ENCODE measurements around the gene LILRA5. TPM values are rescaled to one million over a fixed set of nuclear protein-coding genes. Genes with fewer than 3 reads are reported as not detected.
"Not testable (repeated sequence)": the region's sequence is repeated elsewhere in the genome, so short reads cannot be mapped to it uniquely, and the experiment has no call there.

LILRA5 gene
- total RNA-seq, 4 donors from 2014 or later, result 0.45 to 0.81 TPM; not detected in 2

GRCh38 chr19:54282686-54283470, 30.1 kb downstream of the LILRA5 start:
- intact Hi-C loops (cut with DNase I), result loop anchor here (5.0 kb wide), 1 partner anchor 304 kb away; no protein-coding TSS in a partner anchor
- no peak for TF ChIP-seq CTCF (IDR thresholded peaks at IDR 0.05)
- TF ChIP-seq POLR2A (IDR thresholded peaks at IDR 0.05), result no peak
- 53 to 60% methylated on average over 7 to 9 of the region's 9 CpGs for WGBS, 2 donors
- no peaks in the 10 kb centered on the region for H3K27me3 ChIP-seq
- H3K4me1 ChIP-seq, result no peaks in the 10 kb centered on the region
- no peak for DNase-seq
- no peaks in the 10 kb centered on the region for H3K9me3 ChIP-seq
- H3K4me3 ChIP-seq (replicated peaks in 1 of 3), result no peak overlapping the region
- no peak overlapping the region for H3K27ac ChIP-seq
- no peaks in the 10 kb centered on the region for H3K36me3 ChIP-seq

- not testable (repeated sequence) for DNase-seq
Observed at GRCh38 chr19:54281729-54282075, 31.3 kb downstream of the LILRA5 start.

GRCh38 chr19:54281007-54281728, 31.8 kb downstream of the LILRA5 start, which contains the start of gene LILRB2:
TSS of gene LILRB2 (minus strand) at chr19:54281110. CDS start at chr19:54280496, 614 bp downstream.
- H3K36me3 ChIP-seq, result no peaks in the 10 kb centered on the region
- no peak for DNase-seq
- TF ChIP-seq CTCF (IDR thresholded peaks at IDR 0.05) (no peak), POLR2A (IDR thresholded peaks at IDR 0.05) (no peak)
- H3K4me1 ChIP-seq, result no peaks in the 10 kb centered on the region
- intact Hi-C loops (cut with DNase I), result loop anchor here (5.0 kb wide), 1 partner anchor 306 kb away; no protein-coding TSS in a partner anchor
- WGBS, 2 donors, result 69 to 78% methylated on average over 12 of the region's 12 CpGs
- no peaks in the 10 kb centered on the region for H3K27me3 ChIP-seq
- no peak within 1 kb of the TSS for H3K4me3 ChIP-seq (replicated peaks in 1 of 3)
- H3K9me3 ChIP-seq, result no peaks in the 10 kb centered on the region
- no peak within 1 kb of the TSS for H3K27ac ChIP-seq

More at GRCh38 chr19:54281729-54282075, 31.3 kb downstream of the LILRA5 start:
- not testable (repeated sequence) for H3K4me1 ChIP-seq; H3K9me3 ChIP-seq; H3K36me3 ChIP-seq; H3K27ac ChIP-seq; H3K4me3 ChIP-seq (replicated peaks in 1 of 3); H3K27me3 ChIP-seq
- 72 to 88% methylated on average over 4 to 5 of the region's 5 CpGs for WGBS, 2 donors
- intact Hi-C loops (cut with DNase I), result loop anchor here (5.0 kb wide), 1 partner anchor 306 kb away; no protein-coding TSS in a partner anchor

GRCh38 chr19:54280441-54280840, 32.5 kb downstream of the LILRA5 start:
- H3K36me3 ChIP-seq; H3K27me3 ChIP-seq; H3K27ac ChIP-seq; DNase-seq; H3K9me3 ChIP-seq; H3K4me1 ChIP-seq; H3K4me3 ChIP-seq (replicated peaks in 1 of 3): not testable (repeated sequence)
- intact Hi-C loops (cut with DNase I), result loop anchor here (5.0 kb wide), 1 partner anchor 307 kb away; no protein-coding TSS in a partner anchor
- 58 to 72% methylated on average over 10 of the region's 10 CpGs for WGBS, 2 donors

GRCh38 chr19:54280025-54280424, 32.9 kb downstream of the LILRA5 start:
- H3K27me3 ChIP-seq; DNase-seq; H3K4me3 ChIP-seq (replicated peaks in 1 of 3); H3K27ac ChIP-seq; H3K4me1 ChIP-seq; H3K36me3 ChIP-seq; H3K9me3 ChIP-seq: not testable (repeated sequence)
- intact Hi-C loops (cut with DNase I), result loop anchor here (5.0 kb wide), 1 partner anchor 307 kb away; no protein-coding TSS in a partner anchor
- 33 to 67% methylated on average over 4 of the region's 4 CpGs for WGBS, 2 donors

GRCh38 chr19:54279406-54279962, 33.5 kb downstream of the LILRA5 start:
- DNase-seq, result no peak
- Histone ChIP-seq H3K4me3 (replicated peaks in 1 of 3) (no peak overlapping the region), H3K27me3 (no peaks in the 10 kb centered on the region), H3K4me1 (no peaks in the 10 kb centered on the region), H3K9me3 (no peaks in the 10 kb centered on the region), H3K27ac (no peak overlapping the region), H3K36me3 (no peaks in the 10 kb centered on the region)
- WGBS, 2 donors, result 79 to 85% methylated on average over 14 to 18 of the region's 18 CpGs
- intact Hi-C loops (cut with DNase I), result no loop called here
- TF ChIP-seq CTCF (IDR thresholded peaks at IDR 0.05) (no peak), POLR2A (IDR thresholded peaks at IDR 0.05) (no peak)

- WGBS, 2 donors, result 73 to 79% methylated on average over 4 to 9 of the region's 15 CpGs
- DNase-seq, result not testable (repeated sequence)
Observed at GRCh38 chr19:54278571-54279195, 34.3 kb downstream of the LILRA5 start.

GRCh38 chr19:54278056-54278455, 34.9 kb downstream of the LILRA5 start:
- H3K4me1 ChIP-seq; H3K4me3 ChIP-seq (replicated peaks in 1 of 3); H3K27me3 ChIP-seq; intact Hi-C loops (cut with DNase I); H3K9me3 ChIP-seq; H3K27ac ChIP-seq; DNase-seq; H3K36me3 ChIP-seq: not testable (repeated sequence)
- 75 to 79% methylated on average over 13 of the region's 13 CpGs for WGBS, 2 donors

More at GRCh38 chr19:54278571-54279195, 34.3 kb downstream of the LILRA5 start:
- H3K27me3 ChIP-seq; H3K27ac ChIP-seq; H3K9me3 ChIP-seq; H3K36me3 ChIP-seq; H3K4me3 ChIP-seq (replicated peaks in 1 of 3); H3K4me1 ChIP-seq; intact Hi-C loops (cut with DNase I): not testable (repeated sequence)
